GM19240 (cell line): Measurements from ENCODE around the gene ADD2.
"Not testable (repeated sequence)": the region's sequence is repeated elsewhere in the genome, so short reads cannot be mapped to it uniquely, and the experiment has no call there.

ENCODE experiments used
- DNase-seq: peaks from one replicate; pipeline ENCODE4 v3.0.0; 2011; ENCODE audit warnings: low spot score; ENCODE audit not compliant: insufficient read length

The ADD2 gene

GRCh38 chr2:70767699-70768589, at the start of gene ADD2:
Gene ADD2, minus strand, starts transcription at chr2:70768200. Its CDS starts 61,792 bp downstream, at chr2:70706408.
- no peak for DNase-seq

- no peak for DNase-seq
Measured at GRCh38 chr2:70817284-70817954, 49.4 kb upstream of the ADD2 start.

- no peak for DNase-seq
Measured at GRCh38 chr2:70816726-70817125, 48.7 kb upstream of the ADD2 start.

GRCh38 chr2:70808983-70809958, 41.3 kb upstream of the ADD2 start:
- DNase-seq, result no peak

GRCh38 chr2:70807828-70808118, 39.8 kb upstream of the ADD2 start:
- no peak for DNase-seq

- DNase-seq, result no peak
Measured at GRCh38 chr2:70807102-70807827, 39.3 kb upstream of the ADD2 start.

GRCh38 chr2:70806620-70807019, 38.6 kb upstream of the ADD2 start:
- DNase-seq, result no peak

- DNase-seq, result no peak
Measured at GRCh38 chr2:70806013-70806412, 38.0 kb upstream of the ADD2 start.

GRCh38 chr2:70801607-70802263, 33.7 kb upstream of the ADD2 start:
- no peak for DNase-seq

GRCh38 chr2:70799706-70800105, 31.7 kb upstream of the ADD2 start:
- DNase-seq, result no peak

GRCh38 chr2:70797996-70798395, 30.0 kb upstream of the ADD2 start:
- DNase-seq, result not testable (repeated sequence)

- DNase-seq, result no peak
Measured at GRCh38 chr2:70797506-70797905, 29.5 kb upstream of the ADD2 start.

GRCh38 chr2:70796262-70796661, 28.3 kb upstream of the ADD2 start:
- DNase-seq, result no peak

GRCh38 chr2:70795164-70795995, 27.4 kb upstream of the ADD2 start:
- DNase-seq, result no peak

GRCh38 chr2:70793450-70793849, 25.4 kb upstream of the ADD2 start:
- no peak for DNase-seq

- DNase-seq, result no peak
Measured at GRCh38 chr2:70790136-70790828, 22.3 kb upstream of the ADD2 start, which contains the start of gene FIGLA. Gene FIGLA, minus strand, starts transcription at chr2:70790643. Its CDS starts 5 bp downstream, at chr2:70790638.

- peak; percentile 41 for DNase-seq
Measured at GRCh38 chr2:70789304-70790135, 21.5 kb upstream of the ADD2 start.
